Adrenal gland (tissue), 5 donors: ENCODE data around the gene ROR1.

Source experiments
- POLR2A ChIP-seq, 2 donors: fragments of 450-650 bp; IDR thresholded peaks; one replicate each; pipeline ENCODE4 v1.6.1; 2017; ENCODE audit warnings: antibody characterized with exemption in 2 of 2, mild to moderate bottlenecking in 2 of 2, moderate library complexity in 1 of 2
- TF ChIP-seq, protein P1 (sequence below), 6 experiments: fragments of 450-650 bp in 4 of 6; fragments of 200-600 bp in 2 of 6; sonication (generic) in 1 of 6; IDR thresholded peaks; 1 replicate in 5 of 6; 2 replicates in 1 of 6; pipeline versions ENCODE4 v1.5.1 to v1.8.0; 2016 to 2021; ENCODE audit warnings: antibody characterized with exemption in 6 of 6, mild to moderate bottlenecking in 2 of 6, moderate library complexity in 1 of 6
- donor health status: DM: no; HTN: no; CAD: no.

GRCh38 chr1:63973005-63973419 lies 199.2 kb downstream of the ROR1 start:
- TF ChIP-seq, protein P1, sequence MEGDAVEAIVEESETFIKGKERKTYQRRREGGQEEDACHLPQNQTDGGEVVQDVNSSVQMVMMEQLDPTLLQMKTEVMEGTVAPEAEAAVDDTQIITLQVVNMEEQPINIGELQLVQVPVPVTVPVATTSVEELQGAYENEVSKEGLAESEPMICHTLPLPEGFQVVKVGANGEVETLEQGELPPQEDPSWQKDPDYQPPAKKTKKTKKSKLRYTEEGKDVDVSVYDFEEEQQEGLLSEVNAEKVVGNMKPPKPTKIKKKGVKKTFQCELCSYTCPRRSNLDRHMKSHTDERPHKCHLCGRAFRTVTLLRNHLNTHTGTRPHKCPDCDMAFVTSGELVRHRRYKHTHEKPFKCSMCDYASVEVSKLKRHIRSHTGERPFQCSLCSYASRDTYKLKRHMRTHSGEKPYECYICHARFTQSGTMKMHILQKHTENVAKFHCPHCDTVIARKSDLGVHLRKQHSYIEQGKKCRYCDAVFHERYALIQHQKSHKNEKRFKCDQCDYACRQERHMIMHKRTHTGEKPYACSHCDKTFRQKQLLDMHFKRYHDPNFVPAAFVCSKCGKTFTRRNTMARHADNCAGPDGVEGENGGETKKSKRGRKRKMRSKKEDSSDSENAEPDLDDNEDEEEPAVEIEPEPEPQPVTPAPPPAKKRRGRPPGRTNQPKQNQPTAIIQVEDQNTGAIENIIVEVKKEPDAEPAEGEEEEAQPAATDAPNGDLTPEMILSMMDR (IDR thresholded peaks at IDR 0.05): no peak
- TF ChIP-seq POLR2A (IDR thresholded peaks at IDR 0.05): no peak
